Vagina (tissue), 2 donors: Measurements from ENCODE around the gene FAM32A.

ENCODE experiments used
- CTCF ChIP-seq, 3 experiments: fragments of 450-650 bp in 2 of 3; fragments of 200-600 bp in 1 of 3; sonication (generic) in 1 of 3; IDR thresholded peaks; one replicate each; pipeline ENCODE4 v1.5.1; 2017 to 2019; ENCODE audit warnings: antibody characterized with exemption in 3 of 3, mild to moderate bottlenecking in 2 of 3, moderate library complexity in 2 of 3
- POLR2A ChIP-seq, 2 donors: fragments of 450-650 bp; IDR thresholded peaks; one replicate each; pipeline ENCODE4 v1.6.1; 2017; ENCODE audit warnings: antibody characterized with exemption in 2 of 2, mild to moderate bottlenecking in 2 of 2, moderate library complexity in 2 of 2
- POLR2AphosphoS5 ChIP-seq, 2 donors: sonication (generic); formaldehyde crosslinking; IDR thresholded peaks; one replicate each; pipeline ENCODE4 v1.9.0; 2017; ENCODE audit warnings: antibody characterized with exemption in 2 of 2, mild to moderate bottlenecking in 2 of 2, low read depth in 1 of 2; ENCODE audit not compliant: insufficient read depth in 1 of 2

GRCh38 chr19:16218851-16219250, 33.6 kb downstream of the FAM32A start:
- TF ChIP-seq CTCF (IDR thresholded peaks at IDR 0.05) (no peak), POLR2A (IDR thresholded peaks at IDR 0.05) (no peak), POLR2AphosphoS5 (IDR thresholded peaks at IDR 0.05; ENCODE audit: insufficient read depth in 1 of 2, low read depth in 1 of 2) (no peak)
